ENCODE results near the gene SYNDIG1.

Gene SYNDIG1

DNA sequence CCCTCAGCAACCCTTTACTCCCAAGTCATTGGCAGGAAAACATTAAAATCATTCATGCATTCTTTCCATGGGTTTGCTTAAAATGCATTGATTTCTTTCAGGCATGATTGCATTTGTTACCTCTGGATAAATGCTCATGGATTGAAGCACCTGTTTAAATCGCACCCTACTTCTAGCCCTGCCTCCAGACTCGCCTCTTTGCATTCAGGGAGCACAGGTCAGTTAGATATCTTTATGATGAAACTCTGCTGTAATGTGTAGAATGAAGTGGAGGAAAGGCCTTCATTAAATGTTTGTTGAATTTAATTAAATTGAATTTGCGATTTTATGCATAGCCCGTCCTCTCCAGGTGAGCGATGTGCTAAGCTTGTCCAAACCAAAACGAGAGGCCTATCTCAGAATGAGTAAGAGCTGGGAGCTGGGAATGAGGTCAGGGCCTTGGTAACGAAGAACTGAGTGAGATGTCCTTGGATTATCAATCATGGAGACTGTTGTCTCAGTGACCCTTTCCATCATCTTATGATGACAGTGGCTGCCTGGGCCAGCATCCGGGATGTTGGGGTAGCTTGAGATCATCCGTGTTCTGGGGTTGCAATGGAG is 210.1 kb downstream of the SYNDIG1 start:
- no peak for DNase-seq

- DNase-seq: no peak
Observed at GRCh38 chr20:24681634-24682495, 212.4 kb downstream of the SYNDIG1 start.

- DNase-seq: no peak
Observed at GRCh38 chr20:24682496-24682985, 213.1 kb downstream of the SYNDIG1 start.

GRCh38 chr20:24683676-24684075 is 214.2 kb downstream of the SYNDIG1 start:
- DNase-seq: no peak

- no peak for DNase-seq
Observed at GRCh38 chr20:24684421-24684871, 215.0 kb downstream of the SYNDIG1 start.

- DNase-seq: no peak
Observed at GRCh38 chr20:24684956-24685691, 215.7 kb downstream of the SYNDIG1 start.

GRCh38 chr20:24685736-24686135 is 216.3 kb downstream of the SYNDIG1 start:
- DNase-seq: no peak

DNA sequence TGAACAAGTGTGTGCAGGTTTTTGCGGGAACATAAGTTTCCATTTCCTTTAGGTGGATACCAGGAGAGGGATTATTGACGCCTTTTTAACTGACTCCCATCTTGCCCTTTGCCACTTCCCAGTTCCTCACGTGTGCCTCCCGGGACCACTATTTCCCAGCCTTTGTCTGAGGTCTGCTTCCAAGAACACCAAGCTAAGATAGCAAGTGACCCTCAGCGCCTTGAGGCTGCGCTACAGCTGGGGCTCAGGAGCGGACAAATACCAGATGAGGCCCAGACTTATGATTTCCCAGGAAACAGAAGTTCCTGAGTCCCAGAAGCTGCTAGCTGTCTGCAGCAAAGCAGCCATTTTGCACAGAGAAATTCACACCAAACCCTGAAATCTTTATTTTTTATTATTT is 216.7 kb downstream of the SYNDIG1 start:
- no peak for DNase-seq

DNA sequence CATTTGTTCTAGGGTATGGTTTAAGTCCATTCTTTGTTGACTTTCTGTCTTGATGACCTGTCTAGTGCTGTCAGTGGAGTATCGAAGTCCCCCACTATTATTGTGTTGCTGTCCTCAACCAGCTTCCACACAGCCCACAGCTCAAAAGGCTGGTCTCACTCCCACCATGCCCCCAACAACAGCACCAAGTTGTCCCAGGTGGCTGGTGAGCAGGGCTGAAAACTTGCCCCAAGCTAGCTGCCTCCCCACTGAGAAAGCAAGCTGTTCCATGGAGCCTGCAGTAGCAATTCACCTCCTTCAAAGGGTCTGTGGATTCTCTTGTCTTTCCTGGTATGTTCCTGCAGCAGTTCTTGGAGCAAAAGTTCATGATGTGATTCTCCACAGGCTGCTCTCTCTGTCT is 221.0 kb downstream of the SYNDIG1 start:
- no peak for DNase-seq

DNA sequence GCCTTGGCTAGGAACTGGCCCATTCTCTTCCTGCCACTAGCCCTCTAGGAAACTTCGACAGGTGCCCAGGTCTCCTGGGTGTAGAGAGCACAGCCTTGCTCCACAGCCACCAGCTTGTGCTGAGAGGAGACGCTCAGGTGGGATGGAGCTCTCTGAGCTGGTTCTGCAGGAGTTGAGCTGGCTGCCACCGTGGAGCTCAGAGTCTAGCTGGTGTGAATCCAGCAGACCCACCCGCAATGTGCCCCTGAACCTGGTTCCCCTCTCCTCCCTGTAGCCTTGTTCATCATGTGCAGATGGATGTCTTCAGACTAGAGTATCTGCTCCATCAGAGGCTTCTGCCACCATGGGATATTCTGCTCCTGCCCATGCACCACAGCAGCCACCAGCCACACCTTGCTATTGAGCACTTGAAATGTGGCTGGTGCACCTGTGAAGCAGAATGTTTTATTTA is 222.5 kb downstream of the SYNDIG1 start:
- DNase-seq: no peak

DNA sequence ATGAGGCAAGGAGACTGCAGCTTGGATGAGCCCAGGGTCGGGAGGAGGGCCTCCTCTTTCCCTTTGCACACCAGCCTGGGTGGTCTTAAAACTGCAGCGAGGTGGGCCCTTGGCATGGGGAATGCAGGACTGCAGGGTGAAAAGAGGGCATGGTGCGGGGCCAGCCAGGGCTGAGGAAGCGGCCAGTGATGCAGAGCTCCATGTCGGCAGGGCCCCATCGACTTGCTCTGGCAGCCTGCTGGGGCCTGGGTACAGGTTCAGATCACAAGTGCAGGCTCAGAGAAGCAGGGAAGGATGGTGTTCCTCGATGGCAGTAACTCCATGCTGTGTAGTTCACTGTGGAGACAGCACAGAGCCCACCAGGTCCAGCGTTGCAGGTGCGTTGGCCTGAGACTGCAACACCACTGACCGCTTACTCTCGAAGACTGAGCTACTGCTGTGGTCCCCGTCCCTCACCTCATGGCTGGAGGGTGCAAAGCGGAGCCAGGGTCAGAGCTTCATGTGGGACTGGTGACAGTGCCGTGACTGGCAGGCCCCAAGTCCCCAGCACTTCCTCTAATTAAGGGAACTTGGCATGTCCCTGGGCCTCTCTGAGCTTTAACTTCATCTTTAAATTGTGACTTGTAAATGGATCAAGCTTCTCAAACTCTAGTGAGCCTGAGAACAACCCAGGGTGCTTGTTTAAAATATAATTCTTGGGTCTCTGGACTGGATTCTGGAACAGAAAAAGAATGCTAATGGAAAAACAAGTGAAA is 223.2 kb downstream of the SYNDIG1 start:
- no peak for DNase-seq

- DNase-seq: no peak
Observed at GRCh38 chr20:24693466-24694156, 224.2 kb downstream of the SYNDIG1 start.

DNA sequence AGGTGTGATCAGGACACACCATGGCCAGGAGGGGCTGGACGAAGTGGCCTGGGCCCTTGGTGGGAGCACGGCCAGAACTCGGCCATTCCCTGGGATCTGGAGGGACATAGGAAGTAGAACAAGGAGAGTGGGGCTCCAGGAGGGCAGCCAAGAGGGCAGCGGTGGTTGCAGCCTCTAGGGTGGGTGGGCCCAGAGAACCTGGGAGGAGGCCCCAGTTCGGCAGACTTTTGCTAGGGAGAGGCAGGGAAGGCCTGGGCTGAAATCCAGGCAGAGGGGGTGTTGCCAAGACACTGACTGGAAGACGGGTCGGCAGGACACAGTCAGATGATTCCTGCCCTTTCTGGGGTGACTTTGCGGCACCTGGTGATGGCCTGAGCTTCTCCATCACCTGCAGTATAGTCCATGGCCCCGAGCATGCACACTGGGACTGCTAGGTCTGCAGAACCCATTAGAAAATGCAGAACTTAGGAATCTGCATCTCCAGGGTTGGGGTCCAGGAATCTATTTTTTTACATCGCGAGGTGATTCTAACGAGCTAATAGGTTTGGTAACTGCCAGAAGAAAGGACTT is 224.8 kb downstream of the SYNDIG1 start:
- no peak for DNase-seq

GRCh38 chr20:24694727-24695528 is 225.5 kb downstream of the SYNDIG1 start:
- no peak for DNase-seq

- DNase-seq: no peak
Observed at GRCh38 chr20:24695529-24696225, 226.2 kb downstream of the SYNDIG1 start.

- DNase-seq: no peak
Observed at GRCh38 chr20:24696396-24696795, 227.0 kb downstream of the SYNDIG1 start.

GRCh38 chr20:24697411-24697810 is 228.0 kb downstream of the SYNDIG1 start:
- no peak for DNase-seq

- no peak for DNase-seq
Observed at GRCh38 chr20:24698189-24698588, 228.8 kb downstream of the SYNDIG1 start.

DNA sequence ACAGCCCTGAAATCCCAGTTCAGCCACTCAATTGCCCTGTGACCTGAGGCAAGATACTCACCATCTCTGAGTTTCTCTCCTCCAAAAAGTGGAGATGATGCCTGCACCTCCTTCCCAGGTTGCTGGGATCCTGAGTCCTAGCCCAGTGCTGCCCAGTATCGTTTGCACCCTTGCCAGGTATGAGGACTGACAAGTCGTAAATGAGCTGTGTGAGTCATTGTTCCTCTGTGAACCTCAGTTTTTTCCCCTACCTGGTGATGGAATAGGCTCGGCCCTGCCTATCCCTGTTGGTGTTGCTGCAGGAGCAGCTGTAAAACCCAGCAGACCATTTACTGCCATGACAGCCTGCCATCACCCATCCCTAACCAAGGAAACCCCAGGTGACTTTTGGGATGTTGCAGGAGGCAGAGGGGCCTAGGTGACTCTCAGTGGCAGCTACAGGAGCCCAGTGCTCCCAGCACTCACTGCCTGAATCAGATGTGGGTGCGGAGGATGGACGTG is 229.3 kb downstream of the SYNDIG1 start:
- DNase-seq: no peak
